GM21390 (cell line): ENCODE measurements around the gene TRPT1.

Experiments used
- ATAC-seq: cut with Tn5 transposase; IDR thresholded peaks from one replicate; pipeline ENCODE4 v1.9.1; 2021; ENCODE audit not compliant: unreplicated experiment

Gene TRPT1

GRCh38 chr11:64181506-64182411, 44.2 kb downstream of the TRPT1 start:
- ATAC-seq: no peak

GRCh38 chr11:64180891-64181290, 45.1 kb downstream of the TRPT1 start:
- no peak for ATAC-seq

- ATAC-seq: no peak
These were observed 46.9 kb downstream of the TRPT1 start for GRCh38 chr11:64178951-64179639.

- no peak for ATAC-seq
These were observed 47.8 kb downstream of the TRPT1 start for GRCh38 chr11:64178203-64178602.

GRCh38 chr11:64176751-64177150, 49.2 kb downstream of the TRPT1 start:
- no peak for ATAC-seq
